ENCODE data around the gene ZBED2. TPM values are rescaled to one million over a fixed set of nuclear protein-coding genes. Genes with fewer than 3 reads are reported as not detected.

The ZBED2 gene
- total and polyA plus RNA-seq, 2 donors (not counting 3 experiments of a cell fraction or from before 2014, with no cell fraction given) = not detected

GRCh38 chr3:111594205-111594604 is 941 bp downstream of the ZBED2 start:
- H3K4me2 ChIP-seq (ENCODE audit: insufficient read depth, low read length) = no peak overlapping the region

More at GRCh38 chr3:111594205-111594604, 941 bp downstream of the ZBED2 start:
- no peak for TF ChIP-seq MAX (IDR thresholded peaks at IDR 0.05; ENCODE audit: insufficient read depth, insufficient read length)
- no peak for TF ChIP-seq CTCF (IDR thresholded peaks at IDR 0.05; ENCODE audit: extremely low read depth in 1 of 2, insufficient read depth in 1 of 2, low read depth in 1 of 2, low read length in 2 of 2)
- TF ChIP-seq MYC (IDR thresholded peaks at IDR 0.05; ENCODE audit: low read depth, low read length) = no peak
- CTCF ChIA-PET = no interaction called here
- intact Hi-C loops (cut with micrococcal nuclease) = no loop called here
- Histone ChIP-seq H3K9ac (replicated peaks; ENCODE audit: extremely low read depth, insufficient read depth, low read length) (no peak overlapping the region), H4K20me1 (replicated peaks; ENCODE audit: control insufficient read depth, extremely low read depth, insufficient read depth, low read length) (no peaks in the 10 kb centered on the region), H2AFZ (ENCODE audit: low read depth, low read length) (no peak overlapping the region), H3K9me3 (replicated peaks; ENCODE audit: control insufficient read depth, insufficient read depth, low read length) (no peaks in the 10 kb centered on the region), H3K27me3 (ENCODE audit: control insufficient read depth in 2 of 2, insufficient read depth in 2 of 2, low read length in 2 of 2) (peaks cover 0 to 3% of the 10 kb centered on the region in 2 experiments), H3K4me1 (ENCODE audit: control insufficient read depth, extremely low read depth, insufficient read depth, low read length) (no peaks in the 10 kb centered on the region), H3K4me3 (replicated peaks in 1 of 3; ENCODE audit: insufficient read depth in 1 of 3, low read depth in 1 of 3, low read length in 3 of 3) (no peak overlapping the region), H3K27ac (ENCODE audit: insufficient read depth, low read depth, low read length) (no peak overlapping the region), H3K79me2 (ENCODE audit: control insufficient read depth, insufficient read depth, low read length) (no peaks in the 10 kb centered on the region), H3K36me3 (ENCODE audit: control insufficient read depth in 2 of 2, extremely low read depth in 1 of 2, insufficient read depth in 2 of 2, low read length in 2 of 2) (no peaks in the 10 kb centered on the region), H3K9me1 (replicated peaks; ENCODE audit: control insufficient read depth, extremely low read depth, insufficient read depth, low read length) (no peaks in the 10 kb centered on the region)
- no TSS peak for BruUV-seq (replicated peaks)
- FAIRE-seq (no peak), DNase-seq (ENCODE audit: low read depth, low spot score) (no peak)
- POLR2A ChIA-PET = no interaction called here
- dilution Hi-C loops (cut with MboI; ENCODE audit: extremely low pct_ligation_motif_present, low sequenced_read_pairs) = no loop called here

All from endothelial cell of umbilical vein (primary cell).